HG03095 (cell line): ENCODE results near the gene VAT1L.

ENCODE experiments used
- ATAC-seq: cut with Tn5 transposase; IDR thresholded peaks from one replicate; pipeline ENCODE4 v1.9.1; 2021; ENCODE audit warnings: moderate library complexity; ENCODE audit not compliant: unreplicated experiment

The VAT1L gene, protein sequence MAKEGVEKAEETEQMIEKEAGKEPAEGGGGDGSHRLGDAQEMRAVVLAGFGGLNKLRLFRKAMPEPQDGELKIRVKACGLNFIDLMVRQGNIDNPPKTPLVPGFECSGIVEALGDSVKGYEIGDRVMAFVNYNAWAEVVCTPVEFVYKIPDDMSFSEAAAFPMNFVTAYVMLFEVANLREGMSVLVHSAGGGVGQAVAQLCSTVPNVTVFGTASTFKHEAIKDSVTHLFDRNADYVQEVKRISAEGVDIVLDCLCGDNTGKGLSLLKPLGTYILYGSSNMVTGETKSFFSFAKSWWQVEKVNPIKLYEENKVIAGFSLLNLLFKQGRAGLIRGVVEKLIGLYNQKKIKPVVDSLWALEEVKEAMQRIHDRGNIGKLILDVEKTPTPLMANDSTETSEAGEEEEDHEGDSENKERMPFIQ

DNA sequence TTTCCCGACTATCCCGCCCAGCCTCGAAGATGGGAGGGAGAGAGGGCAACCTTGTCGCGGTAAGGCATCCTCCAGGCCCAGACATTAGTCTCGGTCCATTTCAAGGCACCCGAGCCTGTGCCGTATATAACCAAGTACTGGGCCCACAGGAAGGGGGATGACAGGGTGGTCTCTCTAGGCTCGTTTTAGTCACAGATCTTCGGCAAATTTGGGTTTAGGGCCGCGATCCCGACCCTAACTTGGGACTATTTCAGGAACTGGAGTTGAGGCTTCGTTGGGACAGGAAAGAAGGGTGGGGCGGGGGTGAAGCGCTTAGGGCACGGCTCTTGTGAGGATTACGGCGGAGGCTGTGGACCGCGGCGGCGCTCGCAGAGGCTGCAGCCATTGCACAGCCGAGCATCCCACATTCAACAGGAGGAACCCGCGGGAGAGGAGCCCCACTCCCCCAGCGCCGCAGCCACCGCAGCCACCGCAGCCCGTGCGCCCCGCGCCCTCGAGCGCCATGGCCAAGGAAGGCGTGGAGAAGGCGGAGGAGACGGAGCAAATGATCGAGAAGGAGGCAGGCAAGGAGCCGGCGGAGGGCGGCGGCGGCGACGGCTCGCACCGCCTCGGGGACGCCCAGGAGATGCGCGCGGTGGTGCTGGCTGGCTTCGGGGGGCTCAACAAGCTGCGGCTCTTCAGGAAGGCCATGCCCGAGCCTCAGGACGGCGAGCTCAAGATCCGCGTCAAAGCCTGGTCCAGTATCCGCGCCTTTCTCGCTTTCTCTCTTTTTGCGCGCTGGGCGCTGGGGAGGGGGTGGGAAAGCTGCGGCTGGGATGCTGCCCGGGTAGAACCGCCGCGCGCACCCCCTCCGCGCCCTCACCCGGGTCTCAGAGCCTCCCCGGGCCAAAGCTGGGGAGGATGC, at the start of gene VAT1L:
Gene VAT1L (plus strand): TSS at position 384 of the 904 bp plus-strand sequence. CDS start 119 bp downstream, at position 503.
- no peak for ATAC-seq

DNA sequence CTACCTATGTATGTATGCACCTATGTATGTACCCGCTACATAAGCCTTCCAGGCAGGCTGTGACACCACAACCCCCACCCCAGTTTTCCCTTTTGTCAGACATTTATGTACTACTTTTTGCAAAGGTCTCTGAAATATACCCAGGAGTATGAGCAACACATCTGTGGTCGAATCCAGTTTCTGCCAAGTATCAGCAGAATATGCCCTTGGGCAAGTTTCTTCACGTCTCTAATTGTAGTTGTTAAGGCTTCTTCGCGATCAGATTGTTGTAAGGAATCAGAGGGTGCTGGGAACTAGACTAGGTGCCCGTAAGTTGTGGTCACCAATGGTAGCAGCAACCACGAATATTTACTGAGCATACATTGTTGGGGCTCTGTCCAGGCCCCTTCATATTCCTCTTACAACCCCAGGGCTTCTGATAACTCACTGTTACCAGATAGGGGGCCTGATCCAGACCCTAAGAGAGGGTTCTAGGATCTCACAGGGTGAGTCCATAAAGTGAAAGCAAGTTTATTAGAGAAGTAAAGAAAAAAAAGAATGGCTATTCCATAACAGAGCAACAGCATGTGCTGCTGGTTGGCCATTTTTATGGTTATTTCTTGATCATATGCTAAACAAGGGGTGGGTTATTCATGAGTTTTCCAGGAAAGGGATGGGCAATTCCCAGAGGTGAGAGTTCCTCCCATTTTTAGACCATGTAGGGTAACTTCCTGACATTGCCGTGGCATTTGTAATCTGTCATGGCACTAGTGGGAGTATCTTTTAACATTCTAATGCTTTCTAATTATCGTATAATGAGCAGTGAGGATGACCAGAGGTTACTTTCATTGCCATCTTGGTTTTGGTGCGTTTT, 49.4 kb upstream of the VAT1L start:
- no peak for ATAC-seq

DNA sequence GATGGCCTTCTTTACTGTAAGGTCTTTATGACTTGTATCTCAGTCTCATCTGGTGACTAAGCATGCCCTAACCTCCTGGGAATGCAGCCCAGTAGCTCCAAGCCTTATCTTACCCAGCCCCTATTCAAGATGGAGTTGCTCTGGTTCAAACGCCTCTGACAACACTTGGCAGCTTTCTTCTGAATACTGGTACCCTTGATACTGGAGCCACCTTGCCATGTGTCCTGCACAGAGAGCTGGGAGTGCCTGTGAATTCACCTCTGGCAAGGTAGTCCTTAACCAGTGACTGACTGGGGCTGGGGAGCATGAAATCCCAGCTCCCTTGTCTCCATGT, 48.8 kb upstream of the VAT1L start:
- ATAC-seq = no peak

DNA sequence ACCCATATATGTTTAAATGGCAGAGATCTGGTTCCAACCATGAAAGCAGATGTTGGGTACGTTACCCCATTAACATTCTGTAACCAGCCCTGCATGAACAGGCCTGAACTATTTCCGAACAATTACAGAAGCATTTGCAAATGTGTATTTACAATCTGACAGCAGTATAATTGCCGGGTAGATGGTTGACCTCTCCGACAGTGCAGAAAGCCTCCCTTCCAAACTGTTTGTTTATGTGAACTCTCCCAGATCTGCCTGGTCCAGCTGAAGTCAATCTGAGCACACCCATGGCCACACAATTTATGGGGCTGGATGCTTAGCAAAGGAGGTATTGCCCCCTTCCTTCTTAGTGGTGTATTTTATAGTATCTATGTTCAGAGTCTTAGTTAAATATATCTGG, 44.2 kb upstream of the VAT1L start:
- no peak for ATAC-seq

DNA sequence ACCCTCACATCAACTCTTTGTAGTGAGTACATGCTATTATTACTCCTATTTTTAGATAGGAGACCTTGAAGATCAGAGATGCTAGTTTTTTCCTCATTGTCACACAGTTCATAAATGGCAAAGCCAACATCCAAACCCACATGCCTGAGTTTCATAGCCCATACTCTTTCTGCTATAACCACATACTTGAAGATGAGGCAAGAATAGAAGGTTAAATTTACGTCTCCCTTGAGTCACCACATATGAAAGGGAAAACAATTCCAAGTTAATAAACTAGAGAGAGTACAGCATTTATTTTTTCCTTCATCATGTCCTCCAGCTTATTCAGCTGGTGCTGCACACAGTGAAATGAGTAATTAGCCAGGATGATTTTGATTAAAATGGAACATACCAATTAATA, 42.4 kb upstream of the VAT1L start:
- ATAC-seq = no peak

DNA sequence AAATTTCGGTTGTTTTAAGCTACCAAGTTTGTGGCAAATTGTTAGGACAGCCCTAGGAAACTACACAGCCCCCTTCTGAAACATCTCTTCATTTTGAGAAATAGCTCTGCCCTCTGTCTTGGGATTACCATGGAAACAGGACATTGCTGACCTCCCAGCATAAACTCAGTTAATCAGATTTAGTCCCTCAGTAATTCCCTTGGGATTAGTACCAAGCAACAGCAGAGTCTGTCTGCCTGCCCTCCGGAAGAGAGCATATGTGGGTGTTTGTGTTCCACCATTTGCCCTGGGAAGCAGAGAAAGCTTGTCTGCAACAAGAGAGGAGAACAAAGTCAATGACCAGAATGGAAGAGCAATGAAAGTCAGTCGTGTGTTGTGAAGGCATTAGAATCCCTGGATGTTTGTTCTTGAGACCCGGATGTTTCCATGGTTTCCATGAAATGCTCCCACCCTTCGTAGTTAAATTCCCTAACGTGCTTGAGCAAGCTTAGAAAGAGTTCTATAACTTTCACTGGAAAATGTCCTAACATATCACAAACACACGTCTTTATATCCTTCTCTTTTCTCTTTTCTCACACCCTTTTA, 39.9 kb upstream of the VAT1L start:
- ATAC-seq = no peak

DNA sequence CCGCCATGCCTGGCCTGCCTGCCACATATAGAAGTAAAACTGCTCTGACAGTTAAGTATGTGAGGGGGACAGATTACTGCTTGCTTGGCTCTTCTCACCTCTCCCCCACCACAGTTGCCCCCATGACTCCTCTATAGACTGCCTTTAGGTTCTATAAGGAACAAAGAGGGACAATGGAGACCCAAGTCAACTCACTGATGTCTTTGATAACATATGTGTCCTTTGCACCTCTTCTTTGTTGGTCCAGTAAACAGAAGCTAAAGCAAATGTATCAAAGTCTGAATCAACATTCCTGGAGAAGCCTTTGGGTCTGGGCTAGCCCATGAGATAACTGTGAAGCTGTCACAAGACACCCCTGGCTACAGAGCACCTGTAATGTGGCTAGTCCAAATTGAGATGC, 38.9 kb upstream of the VAT1L start:
- no peak for ATAC-seq

DNA sequence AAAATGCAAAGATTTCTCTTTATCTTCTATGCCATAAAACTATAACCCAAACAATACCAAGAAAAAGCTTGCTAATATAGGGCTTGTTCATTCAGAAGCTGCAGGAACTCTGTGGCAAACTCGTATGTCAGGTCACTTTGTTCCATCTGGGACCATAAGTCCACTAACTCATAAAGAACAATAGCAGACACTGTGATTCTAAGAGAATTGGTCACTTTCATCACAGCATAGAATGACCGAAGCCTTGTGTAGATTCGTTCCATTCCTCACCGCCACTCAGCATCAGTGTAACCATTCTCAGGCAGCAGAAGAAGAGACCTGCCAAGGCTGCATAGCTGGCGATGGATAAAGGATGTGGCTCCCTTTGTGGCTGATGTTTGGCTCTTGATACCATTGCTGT, 30.3 kb upstream of the VAT1L start:
- ATAC-seq = no peak

DNA sequence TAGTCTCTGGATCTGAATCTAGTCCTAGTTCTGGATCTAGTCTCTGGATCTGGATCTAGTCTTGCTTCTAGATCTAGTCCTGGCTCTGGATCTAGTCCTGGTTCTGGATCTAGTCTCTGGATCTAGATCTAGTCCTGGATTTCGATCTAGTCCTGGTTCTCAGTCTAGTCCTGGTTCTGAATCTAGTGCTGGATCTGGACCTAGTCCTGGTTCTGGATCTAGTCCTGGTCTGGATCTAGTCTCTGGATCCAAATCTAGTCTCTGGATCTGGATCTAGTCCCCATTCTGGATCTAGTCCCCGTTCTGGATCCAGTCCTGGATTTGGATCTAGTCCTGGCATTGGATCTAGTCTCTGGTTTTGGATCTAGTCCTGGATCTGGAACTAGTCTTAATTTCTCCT, 29.9 kb upstream of the VAT1L start:
- ATAC-seq = no peak

DNA sequence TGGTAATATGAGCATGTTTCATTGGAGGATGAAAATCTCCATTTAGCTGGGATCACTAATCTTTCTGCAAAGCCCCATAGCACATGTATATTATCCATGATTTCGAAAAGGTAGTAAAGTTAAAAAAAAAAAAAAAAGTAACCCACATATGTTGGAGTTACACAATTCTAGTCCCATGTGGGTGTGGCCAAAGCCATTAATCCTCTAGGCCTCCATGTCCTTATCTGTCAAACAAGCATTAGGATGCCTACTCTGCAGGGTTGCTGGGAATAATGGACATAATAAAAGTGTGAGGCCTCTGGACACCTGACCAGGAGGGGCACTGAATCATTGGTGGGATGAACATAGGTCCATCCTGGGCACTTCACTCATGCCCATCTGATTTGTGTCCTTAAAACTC, 29.2 kb upstream of the VAT1L start:
- ATAC-seq = no peak

DNA sequence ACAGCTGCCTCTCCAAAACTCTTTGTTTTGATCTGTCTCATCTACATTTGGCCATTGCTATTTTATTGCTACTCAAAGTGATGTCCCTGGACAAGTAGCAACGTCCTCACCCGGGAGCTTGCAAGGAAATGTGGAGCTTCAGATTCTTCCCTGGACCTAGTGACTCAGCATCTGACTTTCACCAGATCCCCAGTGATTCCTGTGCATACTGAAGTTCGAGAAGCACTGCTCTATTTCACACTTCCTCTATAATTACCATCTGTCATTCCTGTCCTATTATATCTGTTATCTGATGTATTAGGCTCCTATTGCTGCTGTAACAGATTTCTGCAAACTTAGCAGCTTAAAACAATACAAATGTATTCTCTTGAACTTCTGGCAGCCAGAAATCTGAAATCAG, 28.5 kb upstream of the VAT1L start:
- ATAC-seq = no peak

DNA sequence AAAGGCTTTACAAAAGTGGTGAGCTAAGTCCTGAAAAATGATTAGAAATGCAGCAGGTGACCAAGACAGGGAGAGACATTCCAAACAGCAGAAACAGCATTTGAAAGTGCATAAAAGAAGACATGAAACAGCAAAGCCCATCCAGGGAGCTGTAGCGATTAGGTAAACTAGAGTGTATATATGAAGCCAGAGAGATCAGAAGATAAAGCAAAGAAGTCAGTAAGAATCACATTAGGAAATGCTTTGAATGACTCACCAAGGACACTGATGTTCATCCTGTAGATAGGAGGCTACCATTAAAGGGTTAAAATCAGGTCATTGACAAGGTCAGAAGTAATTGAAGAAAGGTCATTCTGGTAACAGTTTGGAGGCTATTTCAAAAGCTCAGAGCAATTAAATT, 27.6 kb upstream of the VAT1L start:
- no peak for ATAC-seq

DNA sequence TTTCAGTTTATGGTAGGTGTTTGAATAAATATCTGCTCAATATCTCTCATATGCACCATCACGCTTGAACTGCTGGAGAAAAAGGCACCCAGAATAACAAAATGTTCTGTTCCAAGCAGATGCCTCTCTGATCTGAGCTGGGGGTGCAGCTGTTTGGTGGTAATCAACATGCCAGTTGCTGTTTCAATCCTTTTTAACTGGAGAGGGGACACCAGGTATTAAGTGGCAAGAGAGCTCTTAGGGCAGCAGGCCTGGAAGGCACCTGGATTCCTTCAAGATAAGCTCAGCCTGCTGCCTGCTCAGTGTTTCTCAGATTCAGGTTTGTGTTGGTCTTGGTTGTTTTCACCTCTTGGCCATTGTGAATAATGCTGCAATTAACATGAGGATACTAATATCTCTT, 27.2 kb upstream of the VAT1L start:
- ATAC-seq = no peak

DNA sequence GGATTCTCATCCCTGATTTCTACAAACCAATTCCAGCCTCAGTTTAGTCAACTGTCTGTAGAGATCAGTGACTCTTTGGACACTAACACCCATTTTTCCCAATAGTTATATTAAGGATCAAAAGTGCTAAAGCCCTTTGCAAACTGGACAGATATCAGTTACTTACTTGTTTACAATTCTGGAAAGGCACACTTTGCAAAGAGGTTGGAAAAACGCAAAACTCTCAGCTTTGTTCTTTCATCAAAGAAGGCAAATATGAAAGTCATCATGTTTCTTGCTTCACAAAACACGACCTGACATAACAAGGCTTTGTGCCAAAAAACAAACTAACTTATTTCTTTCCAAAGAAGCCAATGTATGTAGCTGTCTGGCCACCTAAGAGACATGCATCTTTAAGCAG, 26.1 kb upstream of the VAT1L start:
- ATAC-seq = no peak

DNA sequence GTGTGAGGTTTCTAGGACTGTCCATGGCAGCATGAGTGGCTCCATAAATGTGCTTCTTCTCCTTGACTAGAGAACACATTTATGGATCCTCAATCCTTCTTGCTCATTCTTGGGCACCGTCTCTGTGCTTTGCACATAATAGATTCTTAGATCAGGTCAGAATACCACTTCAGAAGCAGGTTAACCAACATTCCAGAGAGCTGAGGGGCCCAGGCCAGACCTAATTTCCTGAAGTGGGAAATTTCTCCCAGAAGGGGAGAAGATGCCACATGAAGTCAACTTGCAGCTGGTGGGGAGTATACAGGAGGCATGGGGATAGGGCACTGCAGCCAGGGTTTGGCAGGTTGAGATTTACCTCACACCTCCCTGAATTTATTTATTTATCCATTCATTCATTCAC, 24.4 kb upstream of the VAT1L start:
- no peak for ATAC-seq

DNA sequence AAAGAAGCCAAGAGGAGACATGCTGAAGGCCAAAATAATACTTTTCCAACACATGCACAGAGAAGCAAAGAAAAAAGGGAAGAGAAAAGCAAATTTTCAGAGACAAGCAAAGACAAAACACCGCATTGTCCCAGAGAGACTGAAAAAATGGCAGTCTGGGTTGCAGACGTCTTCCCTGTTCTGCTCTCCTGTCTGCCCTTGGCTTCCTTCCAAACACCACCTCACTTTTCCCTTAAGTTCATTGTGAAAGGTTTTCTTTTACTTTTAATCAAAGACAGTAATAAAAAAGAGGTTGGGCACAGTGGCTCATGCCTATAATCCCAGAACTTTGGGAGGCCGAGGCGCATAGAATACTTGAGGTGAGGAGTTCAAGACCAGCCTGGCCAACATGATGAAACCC, 21.2 kb upstream of the VAT1L start:
- no peak for ATAC-seq

DNA sequence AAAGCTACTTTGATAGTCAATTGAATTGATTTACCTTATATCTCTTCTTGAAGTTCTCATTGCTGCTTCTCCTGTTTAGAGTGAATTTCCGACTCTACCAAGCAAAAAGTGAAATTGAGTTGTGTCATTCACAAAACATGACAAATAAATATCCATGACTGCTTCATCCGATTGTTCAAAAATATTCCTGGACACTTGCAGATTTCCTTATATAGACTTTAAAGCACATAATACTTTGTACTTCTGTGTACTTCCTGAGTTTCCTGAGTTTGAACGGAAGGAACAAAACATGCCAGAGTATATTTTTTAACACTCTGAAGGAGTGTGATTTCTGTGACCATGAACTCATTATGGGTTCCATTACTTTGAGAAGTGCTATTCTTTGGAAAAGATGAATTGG, 20.5 kb upstream of the VAT1L start:
- no peak for ATAC-seq

DNA sequence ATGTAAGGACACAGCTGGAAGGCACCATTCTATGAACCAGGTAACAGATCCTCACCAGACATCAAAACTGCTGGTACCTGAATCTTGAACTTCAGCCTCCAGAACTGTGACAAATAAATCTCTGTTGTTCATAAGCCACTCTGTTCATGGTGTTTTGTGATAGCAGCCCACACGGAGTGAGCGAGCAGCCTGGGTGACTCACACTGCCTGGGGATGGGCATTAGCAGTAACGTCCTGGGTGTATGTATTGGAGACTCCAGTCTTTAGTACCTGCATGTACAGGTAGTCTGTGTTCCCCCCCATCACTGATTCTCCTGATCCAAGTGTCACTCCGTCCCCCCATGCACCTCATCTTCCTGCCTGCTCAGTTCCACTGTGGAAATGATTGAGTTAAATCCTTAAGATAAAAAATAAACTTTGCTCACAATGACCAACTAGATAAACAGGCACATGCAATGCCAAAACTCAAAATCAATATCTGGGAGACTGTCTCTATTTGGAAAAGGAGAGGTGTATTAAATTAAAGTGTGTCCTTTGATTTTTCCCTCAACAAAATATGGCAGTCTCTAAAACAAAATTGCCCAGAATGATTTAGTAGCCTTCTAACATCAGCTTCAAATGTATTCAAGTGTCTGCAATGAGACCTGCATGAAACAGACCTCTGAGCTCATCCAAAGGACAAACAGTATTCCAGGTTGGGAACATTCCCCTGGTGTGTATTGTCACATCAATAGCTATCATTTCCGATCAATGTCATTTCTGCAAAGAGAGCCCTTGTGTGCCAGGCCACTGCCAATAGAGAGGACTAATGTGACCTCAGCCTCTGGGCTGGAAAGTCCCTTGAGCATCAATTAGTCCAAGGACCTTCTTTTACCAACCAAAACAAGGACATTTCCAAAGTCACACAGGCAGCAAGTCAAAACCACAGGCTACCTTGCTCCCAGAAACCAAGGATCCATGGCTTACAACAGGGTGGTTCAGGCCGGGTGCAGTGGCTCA, 12.2 kb upstream of the VAT1L start:
- no peak for ATAC-seq

DNA sequence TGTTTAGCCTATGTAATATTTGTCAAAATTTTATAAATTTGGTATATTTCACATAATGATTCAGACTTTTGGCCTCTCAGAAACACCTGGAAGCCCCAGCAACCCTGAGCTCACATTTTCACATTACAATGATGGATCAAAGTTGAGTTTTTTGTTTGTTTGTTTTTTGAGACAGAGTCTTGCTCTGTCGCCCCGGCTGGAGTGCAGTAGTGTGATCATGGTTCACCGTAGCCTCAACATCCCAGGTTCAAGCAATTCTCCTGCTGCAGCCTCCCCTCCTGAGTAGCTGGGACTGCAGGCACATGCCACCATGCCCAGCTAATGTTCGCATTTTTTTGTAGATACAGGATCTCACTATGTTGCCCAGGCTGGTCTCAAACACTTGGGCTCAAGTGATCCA, 10.6 kb upstream of the VAT1L start:
- ATAC-seq = no peak

DNA sequence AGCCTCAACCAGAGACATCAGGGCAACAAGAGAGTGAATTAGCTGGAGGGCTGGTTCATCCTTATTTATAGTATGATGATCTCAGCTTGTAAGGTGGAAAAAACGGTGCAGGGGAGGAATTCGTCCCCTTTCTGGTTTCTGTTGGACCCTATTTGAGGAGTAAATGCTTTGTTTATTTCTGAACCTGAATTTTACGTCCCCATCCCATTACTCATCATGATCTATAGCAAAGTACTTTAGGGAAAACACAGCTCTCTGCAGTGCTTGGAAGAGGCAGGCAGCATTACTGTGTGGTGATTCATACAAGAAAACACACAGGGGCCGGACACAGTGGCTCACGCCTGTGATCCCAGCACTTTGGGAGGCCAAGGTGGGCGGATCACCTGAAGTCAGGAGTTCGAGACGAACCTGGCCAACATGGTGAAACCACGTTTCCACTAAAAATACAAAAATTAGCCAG, 8.0 kb upstream of the VAT1L start:
- no peak for ATAC-seq
